Measurements from ENCODE around the gene DNAJB8.

DNAJB8 gene

DNA sequence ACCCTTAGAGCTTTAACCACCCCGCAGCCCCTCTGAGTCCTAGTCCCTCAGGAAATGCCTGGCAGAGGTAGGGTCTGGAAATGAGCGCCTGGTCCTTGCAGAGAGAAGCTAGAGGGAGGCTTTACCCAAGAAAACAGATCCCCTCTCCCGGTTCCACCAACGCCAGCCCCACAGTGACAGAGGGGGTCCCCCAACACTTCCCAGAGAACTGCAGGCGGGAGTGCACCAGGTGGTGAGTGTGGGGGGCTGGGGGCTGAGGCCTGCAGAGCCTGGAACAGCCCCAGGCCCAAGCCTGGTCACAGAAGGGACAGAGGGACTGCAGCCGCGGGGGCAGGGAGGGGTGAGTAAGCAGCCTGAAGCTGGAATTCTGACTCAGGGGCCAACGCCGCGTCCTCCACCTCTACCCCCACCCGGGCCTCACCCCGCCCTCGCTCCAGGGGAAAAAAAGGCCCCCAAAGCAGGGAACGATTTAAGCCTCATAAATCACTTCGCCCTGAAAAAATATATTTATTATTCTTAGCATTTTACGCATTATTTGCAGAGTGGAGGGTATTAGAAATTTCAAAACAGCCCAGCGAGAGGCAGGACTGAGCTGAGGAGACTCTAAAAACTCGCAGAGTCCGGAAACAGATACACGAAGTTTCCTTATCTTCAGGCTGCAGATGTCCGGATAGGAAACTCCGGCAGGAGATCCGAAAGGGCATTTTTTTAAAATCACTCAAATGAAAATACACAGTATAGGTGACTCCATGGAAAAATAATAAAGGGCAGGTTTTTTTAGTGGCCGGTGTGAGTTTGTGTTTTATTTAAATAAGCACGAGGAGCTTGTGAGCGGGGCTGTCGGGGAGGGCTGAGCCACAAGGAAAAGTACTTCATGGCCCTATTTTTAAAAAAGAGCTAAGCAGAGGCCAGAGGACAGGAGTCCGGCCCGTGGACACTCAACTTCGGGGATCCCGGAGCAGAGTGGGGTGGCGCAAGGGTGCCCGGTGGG, 16.3 kb upstream of the DNAJB8 start:
- peak; percentile 38 for DNase-seq

DNA sequence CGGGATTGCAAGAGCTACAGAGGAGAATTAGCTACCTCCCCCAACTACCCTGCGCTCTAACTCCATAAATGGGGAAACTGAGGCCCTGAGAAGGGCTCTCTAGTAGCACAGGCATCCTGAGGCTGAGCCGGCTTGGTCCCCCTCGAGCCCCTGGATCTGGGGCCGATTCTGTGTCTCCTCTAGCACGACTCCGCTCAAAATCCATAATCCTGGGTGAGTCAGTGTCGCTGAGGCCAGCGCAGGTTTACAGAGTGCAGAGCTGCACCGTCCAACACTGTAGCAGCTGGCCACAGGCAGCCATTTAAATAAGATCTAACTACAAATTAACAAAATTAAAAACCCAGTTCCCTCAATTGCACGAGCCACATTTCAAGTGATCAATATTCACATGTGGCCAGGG, 15.5 kb upstream of the DNAJB8 start:
- no peak for DNase-seq

DNA sequence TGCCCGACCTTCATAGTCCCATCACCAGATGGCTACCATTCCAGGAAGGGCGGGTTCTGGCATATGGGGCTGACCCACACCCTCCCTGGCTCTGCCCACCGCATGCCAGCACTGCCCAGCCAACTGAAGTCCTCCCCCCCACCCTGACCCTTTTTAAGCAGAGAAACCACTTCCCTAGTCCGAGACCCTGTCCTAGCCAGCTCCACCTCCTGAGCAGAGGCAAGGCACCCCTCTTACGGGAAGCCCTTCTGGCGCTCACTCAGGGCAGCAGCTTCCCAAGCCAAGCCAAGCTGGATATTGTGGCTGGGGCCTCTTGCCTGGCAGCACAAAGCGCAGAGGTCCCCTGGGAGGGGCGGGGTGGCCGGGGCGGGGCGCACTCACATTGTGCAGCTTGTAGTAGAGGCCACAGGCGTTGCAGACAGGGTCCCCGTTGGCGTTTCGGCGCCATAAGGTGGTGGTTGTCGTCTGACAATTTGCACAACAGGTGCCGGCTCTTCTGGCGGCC, 14.8 kb upstream of the DNAJB8 start:
- peak; percentile 57 for DNase-seq

DNA sequence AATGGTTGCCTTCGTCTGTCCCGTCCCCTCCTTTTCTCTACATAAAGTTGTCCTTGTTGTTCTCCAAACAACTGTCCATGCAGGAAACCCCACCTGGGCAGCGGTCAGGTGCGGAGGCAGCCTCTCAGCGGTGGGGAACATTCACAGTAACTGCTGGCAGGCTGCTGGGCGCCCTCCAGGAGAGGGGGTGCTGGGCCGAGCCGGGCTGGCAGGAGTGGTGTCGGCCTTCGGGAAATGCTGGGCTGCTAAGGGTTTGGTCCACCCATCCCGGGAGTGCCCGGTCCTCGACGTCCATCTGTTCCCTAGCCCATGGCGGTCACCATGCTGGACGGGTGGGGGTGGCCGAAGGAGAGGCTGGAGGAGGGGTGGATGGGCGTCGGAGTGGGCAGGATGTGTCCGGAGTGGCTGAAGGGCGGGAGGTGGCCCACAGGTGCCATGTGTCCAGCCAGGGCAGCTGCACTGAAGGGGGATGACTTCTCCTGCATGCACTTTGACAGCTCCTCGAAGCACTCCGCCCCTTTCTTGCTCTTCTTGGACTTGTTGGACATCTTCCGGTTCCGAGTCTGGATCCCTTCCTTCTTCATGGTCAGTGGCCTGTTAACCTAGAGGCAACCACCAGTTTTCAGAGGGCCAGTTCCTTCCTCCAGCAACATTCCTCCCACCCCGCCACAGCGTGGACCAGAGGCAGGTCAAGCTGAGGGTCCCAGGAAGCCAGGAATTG, 14.2 kb upstream of the DNAJB8 start:
- no peak for DNase-seq

DNA sequence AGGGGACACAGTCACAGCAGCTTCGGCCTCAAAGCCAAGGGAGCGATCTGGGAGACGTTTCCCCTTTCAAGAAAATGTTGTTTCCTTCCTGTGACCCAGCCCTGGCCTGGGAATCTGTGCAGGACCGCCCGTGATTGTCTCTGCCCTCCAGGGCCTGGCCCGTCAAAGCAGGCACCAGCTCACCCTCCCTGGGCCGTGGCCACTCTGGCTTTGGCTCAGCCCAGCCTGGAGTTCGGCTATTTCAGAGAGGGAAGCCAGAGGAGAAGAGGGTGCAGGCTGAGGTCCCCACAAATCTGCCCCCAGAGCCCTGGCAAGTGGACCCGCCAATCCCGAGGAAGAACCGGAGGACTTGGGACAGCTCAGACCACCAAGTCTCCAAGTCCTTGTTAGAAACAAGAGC, 13.6 kb upstream of the DNAJB8 start:
- no peak for DNase-seq

- DNase-seq = no peak
Measured at GRCh38 chr3:128479558-128480086, 12.9 kb upstream of the DNAJB8 start.

DNA sequence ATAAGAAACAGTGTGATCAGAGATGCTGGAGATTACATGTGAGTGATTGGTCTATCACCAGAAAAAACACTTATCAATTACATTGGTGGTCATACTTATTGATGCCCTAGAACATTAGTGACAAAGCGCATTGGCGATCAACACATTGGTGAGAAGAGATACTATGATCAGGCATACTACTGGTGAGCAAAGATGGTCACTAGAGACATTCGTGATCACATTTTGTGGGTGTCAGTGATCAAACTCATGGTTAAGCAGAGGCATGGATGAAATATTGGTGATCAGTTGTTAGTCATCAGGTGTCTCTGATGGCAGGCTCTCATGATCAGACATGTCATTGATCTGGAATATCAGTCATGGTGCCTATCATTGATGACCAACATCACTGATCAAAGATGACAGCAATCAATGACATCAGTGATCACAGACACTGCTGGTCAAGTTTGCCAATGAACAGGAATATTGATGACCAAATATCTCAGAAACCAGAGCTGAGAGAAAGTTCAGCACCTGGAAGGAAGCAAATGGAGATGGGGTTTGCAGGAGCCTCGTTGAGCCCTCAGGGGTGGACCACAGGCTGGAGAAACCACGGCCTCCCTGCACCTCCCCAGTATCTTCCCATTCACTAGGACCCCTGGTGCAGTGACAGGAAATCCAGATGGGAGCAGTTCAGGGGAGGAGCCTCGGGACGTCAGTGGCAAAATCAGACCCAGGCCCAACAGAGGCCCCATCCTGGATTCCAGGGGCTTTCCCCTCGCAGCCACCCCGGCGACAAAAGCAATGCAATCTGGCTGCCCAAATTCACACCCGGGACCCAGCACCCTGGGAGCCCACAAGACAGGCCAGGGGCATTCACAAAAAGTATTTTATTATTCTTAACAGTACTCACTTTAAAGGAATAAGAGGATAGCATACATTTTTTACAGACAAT, 12.2 kb upstream of the DNAJB8 start:
- DNase-seq = no peak

DNA sequence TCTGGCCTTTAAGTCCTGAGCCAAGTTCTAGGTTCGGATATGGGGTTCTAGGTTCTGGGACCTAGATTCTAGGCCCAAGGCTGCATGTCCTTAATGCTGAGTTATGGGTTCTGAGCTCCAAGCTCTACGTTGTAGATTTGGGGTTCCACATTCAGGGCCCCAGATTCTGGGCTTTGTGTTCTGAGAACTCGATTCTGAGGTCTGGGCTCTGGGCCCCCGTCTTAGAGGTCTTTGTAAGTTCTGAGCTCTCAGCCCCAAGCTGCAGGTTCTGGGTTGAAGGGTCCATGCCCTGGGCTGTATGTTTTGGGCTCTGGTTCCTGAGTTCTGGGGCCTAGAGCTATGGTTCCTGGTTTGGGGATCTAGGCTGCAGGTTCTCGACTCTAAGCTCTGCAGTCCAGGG, 10.0 kb upstream of the DNAJB8 start:
- DNase-seq = no peak

GRCh38 chr3:128475355-128475754, 8.7 kb upstream of the DNAJB8 start:
- DNase-seq = no peak

DNA sequence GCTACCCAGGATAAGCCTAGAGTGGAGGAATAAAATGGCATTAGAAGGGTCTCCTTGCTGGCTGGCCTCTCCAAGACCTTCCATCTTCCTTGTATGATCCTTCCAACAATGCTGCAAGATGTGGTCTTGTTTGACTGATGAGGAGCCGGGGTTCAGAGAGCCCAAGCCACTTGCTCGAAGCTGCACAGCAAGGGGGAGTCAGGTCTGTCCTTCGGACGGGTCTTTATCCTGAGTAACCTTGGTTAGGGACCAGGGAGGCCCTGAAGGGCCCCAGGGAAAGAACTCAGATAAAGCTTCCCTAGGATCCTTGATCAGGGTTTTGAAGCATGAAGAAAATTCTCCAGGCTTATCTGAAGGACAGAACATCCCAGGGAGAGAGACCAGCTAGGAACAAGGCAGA, 7.0 kb upstream of the DNAJB8 start:
- no peak for DNase-seq

GRCh38 chr3:128473180-128473519, 6.5 kb upstream of the DNAJB8 start:
- DNase-seq = no peak

- no peak for DNase-seq
Measured at GRCh38 chr3:128472449-128473179, 5.9 kb upstream of the DNAJB8 start.

DNA sequence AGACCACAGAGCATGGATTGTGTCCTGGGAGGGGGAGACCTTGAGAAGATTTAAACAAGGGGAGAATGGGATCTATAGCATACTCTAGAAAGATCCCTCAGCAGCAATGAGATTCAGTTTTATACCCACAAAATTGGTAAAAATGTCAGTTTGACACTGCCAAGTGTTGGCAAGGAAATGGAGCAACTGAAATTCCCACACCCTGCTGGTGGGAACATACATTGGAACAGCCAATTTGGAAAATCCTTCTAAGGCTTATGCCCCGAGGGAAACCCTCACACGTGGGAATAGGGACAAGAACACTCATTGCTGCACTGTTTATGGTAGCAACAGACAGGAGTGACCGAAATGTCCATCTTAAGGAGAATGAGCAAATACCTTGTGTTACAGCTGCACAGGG, 5.0 kb upstream of the DNAJB8 start:
- no peak for DNase-seq

- no peak for DNase-seq
Measured at GRCh38 chr3:128471110-128471509, 4.4 kb upstream of the DNAJB8 start.

- no peak for DNase-seq
Measured at GRCh38 chr3:128470134-128470899, 3.6 kb upstream of the DNAJB8 start.

GRCh38 chr3:128469556-128469955, 2.9 kb upstream of the DNAJB8 start:
- no peak for DNase-seq

GRCh38 chr3:128468791-128469527, 2.3 kb upstream of the DNAJB8 start:
- no peak for DNase-seq

- DNase-seq = no peak
Measured at GRCh38 chr3:128468285-128468790, 1.6 kb upstream of the DNAJB8 start.

DNA sequence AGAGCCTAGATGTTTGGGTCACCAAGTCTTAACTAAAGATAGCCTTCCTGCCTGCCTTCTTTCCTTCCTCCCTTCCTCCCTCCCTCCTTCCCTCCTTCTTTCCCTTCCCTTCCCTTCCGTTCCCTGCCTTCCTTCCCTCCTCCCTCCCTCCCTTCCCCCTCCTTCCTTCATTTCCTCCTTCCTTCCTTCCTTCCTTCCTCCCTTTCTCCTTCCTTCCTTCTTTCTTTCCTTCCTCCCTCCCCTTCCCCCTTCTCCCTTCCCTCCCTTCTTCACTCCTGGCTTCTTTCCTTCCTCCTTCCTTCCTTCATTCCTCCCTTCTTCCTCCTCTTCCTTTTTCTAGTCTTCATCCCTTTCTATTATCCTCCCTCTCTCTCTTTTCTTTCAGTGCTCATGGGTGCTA, 2.0 kb downstream of the DNAJB8 start:
- no peak for DNase-seq

DNA sequence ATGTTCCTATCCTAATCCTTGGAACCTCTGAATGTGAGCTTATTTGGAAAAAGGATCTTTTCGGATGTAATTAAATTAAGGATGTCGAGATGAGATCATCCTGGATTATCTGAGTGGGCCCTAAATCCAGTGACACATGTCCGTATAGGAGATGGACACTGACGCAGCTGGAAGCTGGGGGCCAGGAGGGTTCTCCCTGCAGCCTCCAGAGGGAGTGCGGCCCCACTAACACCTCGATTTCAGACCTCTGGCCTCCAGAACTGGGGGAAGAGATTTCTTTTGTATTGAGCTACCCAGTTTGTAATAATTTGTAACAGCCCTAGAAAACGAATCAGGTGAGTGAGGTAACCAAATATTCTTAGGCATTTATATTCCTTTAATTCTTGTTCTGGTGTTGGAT, 2.5 kb downstream of the DNAJB8 start:
- DNase-seq = no peak
